HEK293T (cell line): Measurements from ENCODE around the gene CCDC40.

Experiments used
- CTCF ChIA-PET: fragments of 350-600 bp; formaldehyde crosslinking; extraction: SDS; loops from one replicate; lab custom pipeline; 2021; ENCODE audit warnings: antibody characterized with exemption, inconsistent platforms; lab: Yijun Ruan, JAX
- POLR2A ChIA-PET: fragments of 350-600 bp; formaldehyde crosslinking; extraction: SDS; loops from one replicate; lab custom pipeline; 2020; ENCODE audit warnings: antibody characterized with exemption, inconsistent platforms; lab: Yijun Ruan, JAX
- DNase-seq: peaks from one replicate; pipeline ENCODE4 v3.0.0; 2012; ENCODE audit warnings: mixed read lengths; ENCODE audit errors: extremely low spot score
- ARNT ChIP-seq: fragments of 450-650 bp; IDR thresholded peaks from 2 replicates; pipeline ENCODE4 v1.6.1; 2017; ENCODE audit warnings: mild to moderate bottlenecking
- BHLHE40 ChIP-seq: fragments of 450-650 bp; IDR thresholded peaks from 2 replicates; pipeline ENCODE4 v1.6.1; 2016; ENCODE audit warnings: mild to moderate bottlenecking, moderate library complexity, borderline replicate concordance
- CTBP1 ChIP-seq: fragments of 450-650 bp; IDR thresholded peaks from 2 replicates; pipeline ENCODE4 v1.6.1; 2016; ENCODE audit warnings: borderline replicate concordance
- ELF4 ChIP-seq: fragments of 450-650 bp; IDR thresholded peaks from 2 replicates; pipeline ENCODE4 v1.6.1; 2017; ENCODE audit warnings: antibody characterized with exemption
- FOXK2 ChIP-seq: fragments of 450-650 bp; IDR thresholded peaks from 2 replicates; pipeline ENCODE4 v1.6.1; 2016; ENCODE audit warnings: mild to moderate bottlenecking
- FOXM1 ChIP-seq: fragments of 450-650 bp; IDR thresholded peaks from 2 replicates; pipeline ENCODE4 v1.6.1; 2017; ENCODE audit warnings: mild to moderate bottlenecking, borderline replicate concordance
- HDGF ChIP-seq: fragments of 450-650 bp; IDR thresholded peaks from 2 replicates; pipeline ENCODE4 v1.6.1; 2017; ENCODE audit warnings: antibody characterized with exemption, borderline replicate concordance
- L3MBTL2 ChIP-seq: fragments of 450-650 bp; conservative IDR thresholded peaks from 2 replicates; pipeline ENCODE4 v1.6.1; 2016; ENCODE audit warnings: mild to moderate bottlenecking
- LEF1 ChIP-seq: fragments of 450-650 bp; IDR thresholded peaks from 2 replicates; pipeline ENCODE4 v1.6.1; 2017; ENCODE audit warnings: mild to moderate bottlenecking, borderline replicate concordance
- NFRKB ChIP-seq: fragments of 450-650 bp; IDR thresholded peaks from 2 replicates; pipeline ENCODE4 v1.6.1; 2016; ENCODE audit warnings: mild to moderate bottlenecking, moderate library complexity
- PKNOX1 ChIP-seq: fragments of 450-650 bp; IDR thresholded peaks from 2 replicates; pipeline ENCODE4 v1.6.1; 2016
- SP1 ChIP-seq: fragments of 450-650 bp; IDR thresholded peaks from 2 replicates; pipeline ENCODE4 v1.6.1; 2017
- SUZ12 ChIP-seq: fragments of 450-650 bp; IDR thresholded peaks from 2 replicates; pipeline ENCODE4 v1.6.1; 2016; ENCODE audit warnings: mild to moderate bottlenecking
- TARDBP ChIP-seq: fragments of 450-650 bp; IDR thresholded peaks from 2 replicates; pipeline ENCODE4 v1.6.1; 2016
- ZNF384 ChIP-seq: fragments of 450-650 bp; IDR thresholded peaks from 2 replicates; pipeline ENCODE4 v1.6.1; 2016

CCDC40 gene

GRCh38 chr17:80141463-80142165, 105.2 kb downstream of the CCDC40 start:
- no peak for DNase-seq
- ChIA-PET POLR2A (interaction anchor here (2.3 kb wide), 1 partner anchor 40 kb away, joined by 7 read pairs; the partner anchor contains the start of gene GAA), CTCF (no interaction called here)
- no peak for TF ChIP-seq SP1
- TF ChIP-seq FOXM1, result no peak
- TF ChIP-seq TARDBP, result no peak
- TF ChIP-seq PKNOX1, result no peak
- TF ChIP-seq CTBP1, result no peak

GRCh38 chr17:80142929-80143328, 106.5 kb downstream of the CCDC40 start:
- POLR2A ChIA-PET, result interaction anchor here (0.8 kb wide), 1 partner anchor 54 kb away, joined by 3 read pairs; no protein-coding TSS in a partner anchor

DNA sequence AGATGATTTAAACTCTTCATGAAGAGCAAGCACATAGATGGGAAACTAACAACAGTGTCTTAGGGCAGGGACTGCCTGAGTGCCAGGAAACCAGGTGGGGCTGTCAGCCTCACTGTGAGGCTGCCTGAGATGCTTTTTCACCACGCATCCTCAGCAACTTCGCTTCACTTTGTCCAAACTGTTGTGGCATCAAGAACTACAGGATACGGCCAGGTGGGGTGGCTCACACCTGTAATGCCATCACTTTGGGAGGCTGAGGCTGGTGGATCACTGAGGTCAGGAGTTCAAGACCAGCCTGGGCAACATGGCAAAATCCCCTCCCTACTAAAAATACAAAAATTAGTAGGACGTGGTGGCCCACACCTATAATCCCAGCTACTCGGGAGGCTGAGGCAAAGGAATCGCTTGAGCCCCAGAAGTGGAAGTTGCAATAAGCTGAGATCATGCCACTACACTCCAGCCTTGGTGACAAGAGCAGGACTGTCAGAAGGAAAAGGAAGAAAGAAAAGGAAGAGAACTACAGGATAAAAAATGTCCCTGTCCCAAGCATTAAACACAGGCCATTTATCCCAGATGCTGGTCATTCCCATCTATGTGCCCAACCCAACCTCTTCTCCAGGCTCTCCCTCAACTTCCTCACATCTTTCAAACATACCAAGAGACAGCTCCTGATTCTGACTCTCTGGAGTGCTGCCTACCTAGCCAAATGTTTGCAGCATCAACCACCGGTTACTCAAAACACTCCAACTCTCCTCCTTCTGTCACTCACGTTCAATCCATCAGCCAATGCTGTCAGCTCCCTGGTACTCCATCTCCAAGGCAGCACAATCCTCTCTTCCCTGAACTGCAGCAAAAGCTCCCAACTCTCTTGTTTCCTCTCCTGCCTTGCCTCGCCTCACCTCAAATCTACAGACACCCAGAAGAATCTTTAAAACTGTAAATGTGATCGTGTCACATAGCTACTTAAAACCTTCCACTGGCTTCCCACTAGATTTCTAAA, 108.9 kb downstream of the CCDC40 start:
- POLR2A ChIA-PET, result interaction anchor here (0.8 to 1.6 kb wide), 12 partner anchors 9 to 152 kb away, joined by 3 to 14 read pairs (median 4); partner anchors contain the start of gene GAA
- DNase-seq, result no peak
- TF ChIP-seq SUZ12 (no peak), LEF1 (no peak), PKNOX1 (peak; percentile 74), ZNF384 (no peak)

More at GRCh38 chr17:80142929-80143328, 106.5 kb downstream of the CCDC40 start:
- CTCF ChIA-PET, result interaction anchor here (1.0 kb wide), 1 partner anchor 42 kb away, joined by 3 read pairs; the partner anchor contains the start of gene GAA
- TF ChIP-seq SUZ12 (no peak), FOXK2 (no peak), TARDBP (no peak), FOXM1 (no peak), LEF1 (no peak)
- DNase-seq, result no peak

GRCh38 chr17:80146121-80147034, 109.9 kb downstream of the CCDC40 start:
- no peak for DNase-seq
- ChIA-PET POLR2A (interaction anchor here (0.8 to 1.6 kb wide), 11 partner anchors 8 to 153 kb away, joined by 3 to 14 read pairs (median 4); partner anchors contain the start of gene GAA), CTCF (interaction anchor here (0.6 to 1.0 kb wide), 2 partner anchors 22 to 146 kb away, joined by 3 to 5 read pairs; no protein-coding TSS in a partner anchor)
- no peak for TF ChIP-seq FOXM1
- no peak for TF ChIP-seq SUZ12
- no peak for TF ChIP-seq BHLHE40
- TF ChIP-seq HDGF, result no peak
- TF ChIP-seq SP1, result no peak
- no peak for TF ChIP-seq FOXK2
- TF ChIP-seq ARNT, result no peak
- no peak for TF ChIP-seq ZNF384
- no peak; the same call in 1 of the 2 replicates for TF ChIP-seq L3MBTL2
- no peak for TF ChIP-seq NFRKB
- TF ChIP-seq LEF1, result no peak
- TF ChIP-seq ELF4, result no peak
- no peak for TF ChIP-seq PKNOX1

More for the DNA sequence above, 108.9 kb downstream of the CCDC40 start:
- CTCF ChIA-PET, result interaction anchor here (0.6 to 1.0 kb wide), 3 partner anchors 21 to 953 kb away, joined by 3 to 5 read pairs (median 3); no protein-coding TSS in a partner anchor

- ChIA-PET POLR2A (interaction anchor here (0.7 to 4.6 kb wide), 9 partner anchors 10 to 78 kb away, joined by 3 to 16 read pairs (median 4); partner anchors contain the start of genes GAA, SGSH and SLC26A11), CTCF (no interaction called here)
- peak; percentile 99 for DNase-seq
- TF ChIP-seq PKNOX1, result peak; percentile 31; the same call in 1 of the 2 replicates
- TF ChIP-seq NFRKB, result no peak
- TF ChIP-seq SP1, result no peak; the same call in 1 of the 2 replicates
- no peak for TF ChIP-seq SUZ12
Measured at GRCh38 chr17:80147035-80147822, 110.8 kb downstream of the CCDC40 start, which contains the start of gene EIF4A3. Gene EIF4A3, minus strand, starts transcription at chr17:80147128. Its CDS starts 167 bp downstream, at chr17:80146961.
